Measurements from ENCODE around the gene PITPNB.

PITPNB gene

DNA sequence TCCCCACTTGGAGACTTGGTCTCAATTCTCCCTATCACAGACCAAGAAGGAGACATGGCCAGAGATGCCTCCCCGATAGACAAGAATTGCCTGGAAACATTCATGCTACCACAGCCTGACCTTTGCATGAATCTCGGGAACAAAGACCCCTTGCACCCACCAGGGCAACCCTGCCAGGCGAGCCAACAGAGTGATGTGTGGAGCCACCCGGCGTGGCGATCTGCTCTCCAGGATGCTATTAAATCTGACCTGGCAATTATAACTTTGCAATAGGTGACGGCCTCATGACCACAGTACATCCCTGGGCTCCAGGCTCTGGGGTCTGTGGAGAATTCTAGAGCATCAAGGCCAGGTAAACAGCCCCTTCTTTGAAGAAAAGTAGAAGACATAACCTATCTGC is 86.5 kb downstream of the PITPNB start:
- Histone ChIP-seq H3K4me3 (IDR thresholded peaks at IDR 0.05; ENCODE audit: insufficient read depth, low read depth, low read length) (no peak overlapping the region), H3K27me3 (ENCODE audit: insufficient read depth, low read depth) (no peaks in the 10 kb centered on the region), H3K9ac (no peak overlapping the region), H3K36me3 (ENCODE audit: insufficient read depth) (no peaks in the 10 kb centered on the region), H3K27ac (no peak overlapping the region), H2AFZ (ENCODE audit: low read depth) (no peak overlapping the region), H3K4me1 (ENCODE audit: low read depth, poor library complexity, severe bottlenecking) (no peaks in the 10 kb centered on the region), H4K20me1 (ENCODE audit: insufficient read depth) (no peaks in the 10 kb centered on the region), H3K4me2 (no peak overlapping the region), H3K79me2 (ENCODE audit: insufficient read depth, low read depth) (no peaks in the 10 kb centered on the region)
- no peak for TF ChIP-seq CTCF (conservative IDR thresholded peaks at IDR 0.05; ENCODE audit: low read depth, low read length)

- Histone ChIP-seq H3K4me1 (ENCODE audit: low read depth, poor library complexity, severe bottlenecking) (no peaks in the 10 kb centered on the region), H3K27me3 (ENCODE audit: insufficient read depth, low read depth) (no peaks in the 10 kb centered on the region), H3K79me2 (ENCODE audit: insufficient read depth, low read depth) (no peaks in the 10 kb centered on the region), H4K20me1 (ENCODE audit: insufficient read depth) (no peaks in the 10 kb centered on the region), H3K9ac (no peak overlapping the region), H2AFZ (ENCODE audit: low read depth) (no peak overlapping the region), H3K4me3 (IDR thresholded peaks at IDR 0.05; ENCODE audit: insufficient read depth, low read depth, low read length) (no peak overlapping the region), H3K36me3 (ENCODE audit: insufficient read depth) (no peaks in the 10 kb centered on the region), H3K4me2 (no peak overlapping the region), H3K27ac (no peak overlapping the region)
- no peak for TF ChIP-seq CTCF (conservative IDR thresholded peaks at IDR 0.05; ENCODE audit: low read depth, low read length)
Measured at GRCh38 chr22:27829620-27830019, 89.4 kb downstream of the PITPNB start.

GRCh38 chr22:27827604-27828587 is 91.2 kb downstream of the PITPNB start:
- H3K4me3 ChIP-seq (IDR thresholded peaks at IDR 0.05; ENCODE audit: insufficient read depth, low read depth, low read length): no peak overlapping the region
- H3K27me3 ChIP-seq (ENCODE audit: insufficient read depth, low read depth): no peaks in the 10 kb centered on the region
- no peak overlapping the region for H3K4me2 ChIP-seq
- no peaks in the 10 kb centered on the region for H3K36me3 ChIP-seq (ENCODE audit: insufficient read depth)
- H4K20me1 ChIP-seq (ENCODE audit: insufficient read depth): no peaks in the 10 kb centered on the region
- TF ChIP-seq CTCF (conservative IDR thresholded peaks at IDR 0.05; ENCODE audit: low read depth, low read length): no peak
- no peak overlapping the region for H2AFZ ChIP-seq (ENCODE audit: low read depth)
- no peak overlapping the region for H3K9ac ChIP-seq
- H3K4me1 ChIP-seq (ENCODE audit: low read depth, poor library complexity, severe bottlenecking): no peaks in the 10 kb centered on the region
- H3K27ac ChIP-seq: no peak overlapping the region
- no peaks in the 10 kb centered on the region for H3K79me2 ChIP-seq (ENCODE audit: insufficient read depth, low read depth)

GRCh38 chr22:27825174-27825573 is 93.9 kb downstream of the PITPNB start:
- no peak overlapping the region for H2AFZ ChIP-seq (ENCODE audit: low read depth)
- peak; percentile 52 for TF ChIP-seq CTCF (conservative IDR thresholded peaks at IDR 0.05; ENCODE audit: low read depth, low read length)
- H4K20me1 ChIP-seq (ENCODE audit: insufficient read depth): no peaks in the 10 kb centered on the region
- no peak overlapping the region for H3K27ac ChIP-seq
- H3K4me2 ChIP-seq: no peak overlapping the region
- H3K79me2 ChIP-seq (ENCODE audit: insufficient read depth, low read depth): no peaks in the 10 kb centered on the region
- H3K4me3 ChIP-seq (IDR thresholded peaks at IDR 0.05; ENCODE audit: insufficient read depth, low read depth, low read length): no peak overlapping the region
- H3K4me1 ChIP-seq (ENCODE audit: low read depth, poor library complexity, severe bottlenecking): no peaks in the 10 kb centered on the region
- H3K9ac ChIP-seq: no peak overlapping the region
- H3K27me3 ChIP-seq (ENCODE audit: insufficient read depth, low read depth): no peaks in the 10 kb centered on the region
- no peaks in the 10 kb centered on the region for H3K36me3 ChIP-seq (ENCODE audit: insufficient read depth)

Data from KMS-11 (cell line).